Thymus (tissue), 11 donors: Measurements from ENCODE around the gene ASPSCR1. TPM values are rescaled to one million over a fixed set of nuclear protein-coding genes. Genes with fewer than 3 reads are reported as not detected.

Experiments used
- DNase-seq, 9 donors: peaks; one replicate each; pipeline ENCODE4 v3.0.0-alpha.2; 2013; ENCODE audit warnings: low spot score in 9 of 9, low read depth in 6 of 9, missing footprints in 1 of 9
- H3K27ac ChIP-seq, 2 donors: one replicate each; pipeline ENCODE4 v1.5.1; 2013; ENCODE audit warnings: control low read depth in 1 of 2, low read depth in 1 of 2, low read length in 1 of 2, mild to moderate bottlenecking in 1 of 2, moderate library complexity in 1 of 2
- H3K27me3 ChIP-seq, 2 donors: one replicate each; pipeline ENCODE4 v1.5.1; 2013; ENCODE audit warnings: low read length in 1 of 2; ENCODE audit not compliant: control insufficient read depth in 2 of 2, insufficient read depth in 1 of 2
- H3K36me3 ChIP-seq, 2 donors: one replicate each; pipeline ENCODE4 v1.5.1; 2013; ENCODE audit warnings: low read length in 1 of 2, mild to moderate bottlenecking in 1 of 2, moderate library complexity in 1 of 2; ENCODE audit not compliant: control insufficient read depth in 2 of 2, insufficient read depth in 2 of 2
- H3K4me1 ChIP-seq, 2 donors: one replicate each; pipeline ENCODE4 v1.5.1; 2013; ENCODE audit warnings: low read length in 2 of 2; ENCODE audit not compliant: control insufficient read depth in 2 of 2, insufficient read depth in 2 of 2
- H3K4me3 ChIP-seq, 2 donors: one replicate each; pipeline ENCODE4 v1.5.1; 2013; ENCODE audit warnings: low read length in 2 of 2, control low read depth in 1 of 2, mild to moderate bottlenecking in 1 of 2
- H3K9me3 ChIP-seq, 2 donors: one replicate each; pipeline ENCODE4 v1.5.1; 2013; ENCODE audit warnings: low read length in 1 of 2, mild to moderate bottlenecking in 1 of 2; ENCODE audit not compliant: control insufficient read depth in 2 of 2, insufficient read depth in 1 of 2
- WGBS: extraction: QIAGEN DNeasy Blood & Tissue Kit; methylation state at CpG from one replicate; pipeline ENCODE4 v1.1.7; 2013; 5-methylcytosine and 5-hydroxymethylcytosine counted together
- polyA plus RNA-seq: library from polyadenylated mRNA; stranded (reverse); fragments of 200-250 nt; gene quantifications from one replicate; pipeline ENCODE4 v1.2.3, GENCODE V29; 2013
- total RNA-seq: library from RNA; stranded (reverse); fragments of 120-200 nt; gene quantifications from one replicate; pipeline ENCODE4 v1.2.4, GENCODE V29; 2013
- donor health status: healthy.

ASPSCR1 gene
- total and polyA plus RNA-seq, 2 donors: 27.6 to 57.6 TPM

- Histone ChIP-seq H3K27me3 (no peaks in the 10 kb centered on the region), H3K27ac (no peak overlapping the region), H3K4me3 (no peak overlapping the region), H3K36me3 (peaks cover 0 to 7% of the 10 kb centered on the region in 2 donors), H3K9me3 (no peaks in the 10 kb centered on the region), H3K4me1 (peaks cover 0 to 31% of the 10 kb centered on the region in 2 donors)
- WGBS: 95% methylated on average over 28 of the region's 28 CpGs
- DNase-seq: no peak
Observed at GRCh38 chr17:82008941-82009405, 31.5 kb downstream of the ASPSCR1 start.

- peaks cover 0 to 7% of the 10 kb centered on the region in 2 donors for H3K36me3 ChIP-seq
- H3K9me3 ChIP-seq: no peaks in the 10 kb centered on the region
- no peak overlapping the region for H3K4me3 ChIP-seq
- peaks cover 0 to 27% of the 10 kb centered on the region in 2 donors for H3K4me1 ChIP-seq
- no peak for DNase-seq
- H3K27me3 ChIP-seq: no peaks in the 10 kb centered on the region
- no peak overlapping the region for H3K27ac ChIP-seq
- 82% methylated on average over 15 of the region's 15 CpGs for WGBS
Observed at GRCh38 chr17:82009413-82009812, 32.0 kb downstream of the ASPSCR1 start.

GRCh38 chr17:82010575-82011525, 33.4 kb downstream of the ASPSCR1 start:
- Histone ChIP-seq H3K36me3 (peaks cover 0 to 7% of the 10 kb centered on the region in 2 donors), H3K27me3 (no peaks in the 10 kb centered on the region), H3K4me3 (no peak overlapping the region), H3K27ac (no peak overlapping the region), H3K4me1 (peaks cover 0 to 23% of the 10 kb centered on the region in 2 donors), H3K9me3 (no peaks in the 10 kb centered on the region)
- DNase-seq: no peak
- WGBS: 97% methylated on average over 39 of the region's 39 CpGs

- 94% methylated on average over 19 of the region's 19 CpGs for WGBS
Observed at GRCh38 chr17:82011617-82012187, 34.3 kb downstream of the ASPSCR1 start.

GRCh38 chr17:82012261-82012639, 34.8 kb downstream of the ASPSCR1 start:
- WGBS: 91% methylated on average over 20 of the region's 20 CpGs
- no peaks in the 10 kb centered on the region for H3K27me3 ChIP-seq
- peaks cover 0 to 11% of the 10 kb centered on the region in 2 donors for H3K36me3 ChIP-seq
- no peak for DNase-seq
- no peak overlapping the region for H3K27ac ChIP-seq
- no peak overlapping the region for H3K4me3 ChIP-seq
- H3K4me1 ChIP-seq: peaks cover 0 to 20% of the 10 kb centered on the region in 2 donors
- peaks cover 0 to under 1% of the 10 kb centered on the region in 2 donors for H3K9me3 ChIP-seq

More at GRCh38 chr17:82011617-82012187, 34.3 kb downstream of the ASPSCR1 start:
- Histone ChIP-seq H3K9me3 (no peaks in the 10 kb centered on the region), H3K27me3 (no peaks in the 10 kb centered on the region), H3K27ac (no peak overlapping the region), H3K36me3 (peaks cover 0 to 7% of the 10 kb centered on the region in 2 donors), H3K4me1 (peaks cover 0 to 20% of the 10 kb centered on the region in 2 donors), H3K4me3 (no peak overlapping the region)
- no peak for DNase-seq

- H3K27ac ChIP-seq: no peak overlapping the region
- no peak for DNase-seq
- peaks cover 0 to 20% of the 10 kb centered on the region in 2 donors for H3K4me1 ChIP-seq
- no peak overlapping the region for H3K4me3 ChIP-seq
- peaks cover 1 to 12% of the 10 kb centered on the region in 2 donors for H3K36me3 ChIP-seq
- WGBS: 98% methylated on average over 19 of the region's 19 CpGs
- H3K9me3 ChIP-seq: peaks cover 0 to 5% of the 10 kb centered on the region in 2 donors
- no peaks in the 10 kb centered on the region for H3K27me3 ChIP-seq
Observed at GRCh38 chr17:82012640-82013295, 35.3 kb downstream of the ASPSCR1 start.

GRCh38 chr17:82013341-82013740, 35.9 kb downstream of the ASPSCR1 start:
- Histone ChIP-seq H3K27ac (no peak overlapping the region), H3K4me3 (no peak overlapping the region), H3K9me3 (peaks cover 0 to 5% of the 10 kb centered on the region in 2 donors), H3K4me1 (peaks cover 0 to 20% of the 10 kb centered on the region in 2 donors), H3K36me3 (peaks cover 2 to 17% of the 10 kb centered on the region in 2 donors), H3K27me3 (no peaks in the 10 kb centered on the region)
- WGBS: 79% methylated on average over 22 of the region's 22 CpGs
- DNase-seq: peak in 1 of 9 donors; percentile 35

- Histone ChIP-seq H3K9me3 (peaks cover 0 to 5% of the 10 kb centered on the region in 2 donors), H3K4me3 (no peak overlapping the region), H3K27ac (no peak overlapping the region), H3K27me3 (no peaks in the 10 kb centered on the region), H3K4me1 (peaks cover 0 to 20% of the 10 kb centered on the region in 2 donors), H3K36me3 (peaks cover 7 to 20% of the 10 kb centered on the region in 2 donors)
- WGBS: 98% methylated on average over 16 of the region's 16 CpGs
- DNase-seq: no peak
Observed at GRCh38 chr17:82013772-82014321, 36.4 kb downstream of the ASPSCR1 start.
